MM.1S (cell line): Measurements from ENCODE around the gene WFDC1.

ENCODE experiments used
- CTCF ChIP-seq: fragments of 300-600 bp; sonication (generic); IDR thresholded peaks from 2 replicates; pipeline ENCODE4 v1.5.1; 2016; ENCODE audit warnings: antibody characterized with exemption, low read length, mixed read lengths
- EZH2 ChIP-seq: fragments of 300-600 bp; sonication (generic); optimal IDR thresholded peaks from 2 replicates; pipeline ENCODE3; 2017; ENCODE audit warnings: low read depth, mild to moderate bottlenecking, antibody characterized with exemption, low read length, mixed read lengths
- EZH2phosphoT487 ChIP-seq: fragments of 300-600 bp; sonication (generic); IDR thresholded peaks from 2 replicates; pipeline ENCODE4 v1.6.1; 2018; ENCODE audit warnings: antibody characterized with exemption, low read length

- TF ChIP-seq EZH2phosphoT487, result no peak
- TF ChIP-seq EZH2, result no peak
- no peak for TF ChIP-seq CTCF
Measured at GRCh38 chr16:84307209-84307954, 12.7 kb downstream of the WFDC1 start.
